Dedifferentiated amniotic fluid mesenchymal stem cell (primary cell): ENCODE results near the gene QKI.
A peak's percentile ranks its signal among the peaks of the same experiment; 100 is the strongest.

Experiments
- DNase-seq: peaks from one replicate; pipeline ENCODE4 v3.0.0-alpha.2; 2016; ENCODE audit errors: extremely low spot score

Gene QKI

GRCh38 chr6:163532526-163533078, 118.1 kb downstream of the QKI start:
- DNase-seq: no peak

GRCh38 chr6:163533443-163533842, 118.9 kb downstream of the QKI start:
- peak; percentile 75 for DNase-seq

DNA sequence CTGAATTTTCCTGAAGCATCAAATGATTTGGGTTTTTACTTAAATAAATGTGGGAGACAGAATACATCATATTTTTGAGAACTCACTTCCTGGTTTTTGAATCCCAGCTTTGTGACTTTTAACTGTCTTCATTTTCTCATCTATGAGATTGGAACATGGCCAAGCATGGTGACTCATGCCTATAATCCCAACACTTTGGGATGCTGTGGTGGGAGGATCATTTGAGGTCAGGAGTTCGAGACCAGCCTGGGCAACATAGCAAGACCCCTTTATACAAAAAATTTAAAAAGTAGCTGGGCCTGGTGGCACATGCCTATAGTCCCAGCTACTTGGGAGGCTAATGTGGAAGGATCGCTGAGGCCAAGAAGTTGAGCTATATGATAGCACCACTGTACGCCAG, 122.3 kb downstream of the QKI start:
- no peak for DNase-seq

DNA sequence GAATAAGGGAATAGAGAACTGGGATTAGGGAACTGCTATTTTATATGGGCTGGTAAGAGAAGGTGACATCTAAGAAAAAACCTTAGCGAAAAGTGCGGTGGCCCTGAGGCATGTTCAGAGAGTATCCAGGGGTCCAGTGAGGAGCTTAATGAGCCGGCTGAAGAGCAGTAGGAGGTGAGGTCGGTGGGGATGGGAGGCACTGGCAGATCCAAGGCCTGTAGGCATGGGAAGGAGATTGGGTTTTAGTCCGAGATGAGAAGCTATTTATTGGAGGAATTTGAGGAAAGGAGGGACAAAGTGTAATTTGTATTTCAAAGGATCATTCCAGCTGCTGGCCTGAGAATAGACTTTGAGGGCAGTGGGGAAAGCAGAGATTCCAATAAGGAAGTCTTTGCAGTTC, 123.8 kb downstream of the QKI start:
- DNase-seq: no peak

GRCh38 chr6:163539101-163539762, 124.7 kb downstream of the QKI start:
- no peak for DNase-seq

DNA sequence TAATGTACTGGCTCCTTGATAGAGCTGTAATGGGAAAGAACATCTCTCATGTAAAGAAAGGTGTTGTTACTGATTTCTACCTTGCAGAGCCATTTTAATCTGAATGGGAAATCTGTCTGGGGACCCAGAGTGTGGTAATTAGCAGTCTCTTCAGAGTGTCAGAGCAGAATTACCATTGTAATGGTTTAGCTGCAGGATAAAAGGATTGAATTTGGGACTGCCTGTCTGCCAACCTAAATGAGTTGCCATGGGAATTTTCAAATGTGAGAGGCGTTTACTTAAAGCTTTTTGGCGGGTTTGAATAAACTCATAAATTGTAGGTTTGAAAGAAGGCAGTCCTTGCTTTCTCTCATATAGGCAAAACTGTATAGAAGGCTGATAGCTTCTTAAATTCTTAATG, 128.8 kb downstream of the QKI start:
- DNase-seq: no peak

DNA sequence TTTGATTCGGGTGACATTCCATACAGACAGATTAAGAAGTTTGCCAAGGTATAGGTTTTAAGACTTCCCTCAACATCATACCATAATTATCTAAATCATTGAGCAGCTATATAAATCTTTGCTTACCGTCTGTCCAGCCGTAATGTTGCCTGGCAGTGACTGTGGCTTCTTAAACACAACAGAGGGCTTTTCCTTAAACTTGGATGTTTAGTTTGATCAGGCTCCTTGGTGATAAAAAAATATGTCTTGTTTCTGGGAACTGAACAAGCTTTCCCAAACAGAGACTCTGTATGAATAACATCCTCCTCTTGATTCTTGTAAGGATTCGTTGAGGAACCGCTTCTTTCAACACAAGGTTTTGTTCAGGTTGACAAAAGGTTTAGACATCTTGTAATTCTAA, 130.9 kb downstream of the QKI start:
- no peak for DNase-seq

DNA sequence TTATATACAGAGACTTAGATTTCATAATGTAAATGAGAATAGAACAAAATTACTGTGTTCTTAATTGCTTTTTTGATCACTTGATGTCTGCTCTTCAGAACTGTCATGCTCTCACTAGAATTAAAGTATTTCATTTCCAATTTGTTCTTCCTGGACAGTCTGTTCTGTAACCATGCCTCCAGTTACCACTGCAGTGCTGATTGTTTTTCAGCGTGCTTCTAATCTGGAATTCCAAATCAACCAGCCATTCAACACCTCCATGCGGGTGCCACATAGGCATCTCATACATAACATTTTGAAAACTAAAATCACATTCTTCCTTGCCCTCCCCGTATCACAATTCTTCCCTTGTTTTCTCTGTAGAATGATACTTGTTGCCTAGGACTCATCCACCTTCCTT, 132.8 kb downstream of the QKI start:
- no peak for DNase-seq

DNA sequence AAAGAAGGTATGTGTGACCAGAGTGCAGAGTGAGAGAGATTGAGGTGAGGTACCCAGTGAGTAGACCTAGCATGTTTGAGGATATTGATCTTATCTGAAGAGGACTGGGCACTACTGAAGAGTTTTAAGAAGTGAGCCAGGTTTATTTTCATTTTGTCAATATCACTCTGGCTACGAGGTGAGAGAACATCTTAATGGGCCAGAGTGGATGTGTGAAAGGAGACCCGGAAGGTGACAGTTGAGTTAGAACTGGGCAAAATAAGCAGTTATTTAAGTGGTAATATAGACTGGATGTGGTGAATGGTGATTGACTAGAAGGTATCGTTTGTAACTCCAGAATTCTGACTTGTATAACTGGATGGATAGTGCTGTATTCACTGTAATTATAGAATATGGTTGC, 134.1 kb downstream of the QKI start:
- no peak for DNase-seq

DNA sequence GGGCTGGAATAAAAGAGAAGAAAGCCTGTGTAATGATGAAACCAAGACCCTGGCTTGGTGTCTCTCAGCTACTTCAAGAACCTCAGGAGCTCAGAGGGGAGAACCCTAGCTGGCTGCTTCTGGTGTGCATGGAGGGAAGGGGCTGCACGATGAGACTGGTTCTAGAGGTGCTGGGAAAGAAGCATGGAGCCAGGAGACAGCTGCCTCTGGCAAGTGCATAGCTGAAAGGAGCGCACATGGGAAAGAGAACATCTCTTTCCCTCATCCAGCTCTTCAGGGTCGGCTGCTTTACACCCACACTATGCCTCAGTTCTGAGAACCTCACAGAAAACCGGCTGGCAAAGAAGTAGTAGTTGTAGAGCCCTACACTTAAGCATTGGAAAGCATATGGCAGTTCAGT, 139.5 kb downstream of the QKI start:
- no peak for DNase-seq

- no peak for DNase-seq
Observed at GRCh38 chr6:163554663-163555062, 140.1 kb downstream of the QKI start.

- no peak for DNase-seq
Observed at GRCh38 chr6:163559661-163560060, 145.1 kb downstream of the QKI start.

GRCh38 chr6:163563318-163563717, 148.8 kb downstream of the QKI start:
- no peak for DNase-seq

GRCh38 chr6:163564534-163564933, 150.0 kb downstream of the QKI start:
- no peak for DNase-seq

DNA sequence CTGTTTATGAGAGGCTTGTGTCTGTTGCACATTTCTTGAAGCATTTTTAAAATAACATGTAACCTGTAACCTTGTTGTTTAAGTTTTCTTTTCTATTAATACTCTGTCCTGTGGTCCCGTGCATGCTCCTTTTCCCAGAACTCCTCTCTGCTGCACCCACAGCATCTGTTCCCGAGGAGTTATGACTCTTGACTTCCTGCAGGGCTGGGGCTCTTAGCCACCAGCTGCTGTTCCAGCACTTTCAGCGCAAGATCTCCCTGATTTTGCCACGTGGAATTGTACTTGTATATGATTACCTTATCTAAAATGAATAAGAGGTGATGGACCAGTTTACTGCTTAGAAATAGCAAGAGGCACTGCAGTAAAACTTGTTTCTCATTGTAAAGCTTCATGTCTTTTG, 150.6 kb downstream of the QKI start:
- no peak for DNase-seq

DNA sequence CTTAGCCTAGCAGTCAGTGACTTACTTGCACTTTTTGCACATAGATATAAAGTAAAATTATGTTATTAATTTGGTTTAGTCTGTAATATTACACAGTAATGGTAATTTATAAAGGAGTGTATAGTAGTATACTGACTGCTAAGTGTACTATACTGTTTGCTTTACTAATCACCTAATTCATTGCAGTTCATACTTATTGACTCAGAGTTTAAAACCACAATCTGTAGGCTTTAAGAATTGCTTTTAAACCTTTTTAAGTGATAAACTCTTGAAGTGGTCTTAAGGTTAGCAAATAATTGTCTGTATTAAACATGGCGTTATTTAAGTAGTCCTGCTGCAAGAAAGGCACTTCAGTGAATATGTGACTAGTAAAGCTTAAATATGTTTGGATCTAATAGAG, 151.5 kb downstream of the QKI start:
- DNase-seq: no peak

DNA sequence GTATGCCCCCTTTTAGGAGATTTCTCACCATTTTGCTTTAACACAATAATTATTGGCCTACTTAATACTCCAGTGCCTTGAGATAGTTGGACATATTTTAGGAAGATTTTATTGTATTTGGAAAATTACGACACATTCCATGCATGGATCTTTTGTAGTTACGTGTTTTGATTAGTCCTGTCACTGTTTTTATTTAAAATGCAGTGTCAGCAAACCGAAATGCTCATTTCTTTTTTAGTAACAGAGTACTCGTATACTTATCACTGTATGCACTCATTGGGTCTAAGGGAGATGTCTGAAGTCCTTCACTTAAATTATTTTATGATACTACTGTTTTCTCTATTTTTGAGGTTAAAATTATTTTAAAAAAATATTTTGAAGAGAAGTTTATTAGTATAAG, 153.8 kb downstream of the QKI start:
- DNase-seq: no peak

- DNase-seq: no peak
Observed at GRCh38 chr6:163570579-163571231, 156.2 kb downstream of the QKI start.

GRCh38 chr6:163571730-163572129, 157.2 kb downstream of the QKI start:
- no peak for DNase-seq

- DNase-seq: no peak
Observed at GRCh38 chr6:163572612-163573011, 158.1 kb downstream of the QKI start.

DNA sequence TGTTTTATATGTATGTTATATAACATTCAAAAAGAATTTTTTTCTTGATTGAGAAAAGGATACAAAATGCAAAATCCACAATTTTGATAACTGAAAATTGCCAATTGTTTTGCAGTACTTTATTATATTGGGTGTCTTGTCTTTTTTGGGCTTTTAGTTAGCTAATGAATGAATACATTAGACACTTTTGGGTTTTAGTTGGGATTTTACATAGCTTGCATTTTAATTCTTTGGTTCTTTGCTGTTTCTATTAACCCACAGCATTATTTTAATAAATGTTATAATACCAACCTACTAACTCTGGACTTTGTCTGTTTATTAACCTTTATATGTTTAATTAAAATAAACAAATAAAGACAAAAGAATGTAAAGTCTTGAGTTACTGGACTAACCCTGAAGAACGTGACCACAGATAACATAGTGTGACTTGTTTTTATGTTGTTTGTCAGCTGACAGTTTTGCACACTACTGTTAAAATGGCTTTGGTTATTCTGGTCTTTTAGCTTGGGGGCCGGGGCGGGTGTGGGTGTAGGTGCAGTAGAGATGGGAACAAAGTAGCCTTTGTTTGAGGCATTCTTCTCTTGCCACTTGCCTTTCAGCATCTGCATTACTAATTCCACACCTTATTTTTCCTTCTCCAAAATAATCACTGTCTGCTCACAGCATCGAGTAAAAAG, 159.1 kb downstream of the QKI start:
- DNase-seq: no peak

DNA sequence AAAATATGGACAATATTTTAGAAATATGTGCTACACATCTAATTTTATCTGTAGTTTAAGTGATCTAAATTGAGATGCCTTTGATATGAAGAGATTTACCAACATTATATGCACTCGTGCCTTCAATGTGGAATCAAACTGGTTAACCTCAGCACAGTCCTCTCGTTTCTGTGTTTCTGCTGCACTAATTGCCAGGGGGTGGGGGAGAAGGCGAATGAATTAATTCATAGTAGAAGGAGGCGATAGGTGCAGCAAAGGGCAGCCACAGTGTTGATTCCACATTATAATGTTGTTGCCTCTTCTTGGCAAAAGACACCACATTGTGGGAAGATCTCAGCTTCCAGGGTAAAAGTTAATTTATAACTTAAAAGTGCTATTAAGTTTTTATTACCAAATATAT, 161.6 kb downstream of the QKI start:
- no peak for DNase-seq

DNA sequence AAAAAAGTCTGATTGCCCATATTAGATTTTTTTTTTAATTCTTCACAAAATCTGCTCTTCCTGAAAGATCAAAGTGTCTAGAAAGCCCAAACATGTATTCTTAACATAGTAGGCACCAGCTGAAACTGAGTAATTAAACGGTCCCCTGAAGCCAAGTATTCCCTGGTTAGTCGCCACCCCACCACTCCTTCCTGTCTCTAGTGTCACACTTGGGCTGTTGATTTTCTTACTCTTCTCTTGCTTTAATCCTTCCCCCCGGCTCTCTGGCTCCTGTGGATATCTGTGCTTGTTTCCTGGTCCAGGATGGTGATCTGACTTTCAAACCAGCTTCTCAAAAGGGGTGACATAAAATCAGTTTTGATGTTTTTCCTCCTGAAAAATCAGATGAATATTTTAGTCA, 162.9 kb downstream of the QKI start:
- no peak for DNase-seq
